ENCODE measurements around the gene ADARB2. TPM values are rescaled to one million over a fixed set of nuclear protein-coding genes. Genes with fewer than 3 reads are reported as not detected.
"Not testable (repeated sequence)": the region's sequence is repeated elsewhere in the genome, so short reads cannot be mapped to it uniquely, and the experiment has no call there.

The ADARB2 gene
- total RNA-seq, 2 experiments from 2014 or later = 1.3 to 1.4 TPM

- intact Hi-C loops (cut with micrococcal nuclease) = no loop called here
- H3K27me3 Mint-ChIP-seq (ENCODE audit: low read depth) = no peaks in the 10 kb centered on the region
- H3K27ac Mint-ChIP-seq = no peak overlapping the region
- H3K4me1 Mint-ChIP-seq (ENCODE audit: low read depth) = no peaks in the 10 kb centered on the region
- DNase-seq = no peak
- CTCF ChIA-PET = no interaction called here
- no peak overlapping the region for H3K4me3 Mint-ChIP-seq
- no peaks in the 10 kb centered on the region for H3K9me3 Mint-ChIP-seq
- no peaks in the 10 kb centered on the region for H3K36me3 Mint-ChIP-seq (ENCODE audit: low read depth)
Observed at GRCh38 chr10:1159131-1160061, 577.9 kb downstream of the ADARB2 start.

- H3K4me1 Mint-ChIP-seq (ENCODE audit: low read depth); H3K9me3 Mint-ChIP-seq; H3K27me3 Mint-ChIP-seq (ENCODE audit: low read depth); H3K27ac Mint-ChIP-seq; CTCF ChIA-PET; DNase-seq; intact Hi-C loops (cut with micrococcal nuclease); H3K4me3 Mint-ChIP-seq; H3K36me3 Mint-ChIP-seq (ENCODE audit: low read depth): not testable (repeated sequence)
Observed at GRCh38 chr10:1158536-1158935, 578.8 kb downstream of the ADARB2 start.

- CTCF ChIA-PET = interaction anchor here (0.7 kb wide), 1 partner anchor 48 kb away, joined by 3 read pairs; no protein-coding TSS in a partner anchor
- Mint-ChIP-seq H3K4me3 (no peak overlapping the region), H3K36me3 (ENCODE audit: low read depth) (no peaks in the 10 kb centered on the region), H3K27ac (no peak overlapping the region), H3K4me1 (ENCODE audit: low read depth) (no peaks in the 10 kb centered on the region), H3K27me3 (ENCODE audit: low read depth) (no peaks in the 10 kb centered on the region), H3K9me3 (no peaks in the 10 kb centered on the region)
- intact Hi-C loops (cut with micrococcal nuclease) = no loop called here
- DNase-seq = no peak
Observed at GRCh38 chr10:1158066-1158465, 579.3 kb downstream of the ADARB2 start.

- H3K36me3 Mint-ChIP-seq (ENCODE audit: low read depth) = no peaks in the 10 kb centered on the region
- DNase-seq = no peak
- H3K27ac Mint-ChIP-seq = no peak overlapping the region
- intact Hi-C loops (cut with micrococcal nuclease) = no loop called here
- no peak overlapping the region for H3K4me3 Mint-ChIP-seq
- no peaks in the 10 kb centered on the region for H3K9me3 Mint-ChIP-seq
- CTCF ChIA-PET = interaction anchor here (0.7 kb wide), 1 partner anchor 48 kb away, joined by 3 read pairs; no protein-coding TSS in a partner anchor
- no peaks in the 10 kb centered on the region for H3K4me1 Mint-ChIP-seq (ENCODE audit: low read depth)
- H3K27me3 Mint-ChIP-seq (ENCODE audit: low read depth) = no peaks in the 10 kb centered on the region
Observed at GRCh38 chr10:1157615-1157933, 579.8 kb downstream of the ADARB2 start.

GRCh38 chr10:1156921-1157614, 580.3 kb downstream of the ADARB2 start:
- no peak overlapping the region for H3K27ac Mint-ChIP-seq
- H3K4me3 Mint-ChIP-seq = no peak overlapping the region
- intact Hi-C loops (cut with micrococcal nuclease) = no loop called here
- no peaks in the 10 kb centered on the region for H3K9me3 Mint-ChIP-seq
- no peaks in the 10 kb centered on the region for H3K4me1 Mint-ChIP-seq (ENCODE audit: low read depth)
- CTCF ChIA-PET = no interaction called here
- no peaks in the 10 kb centered on the region for H3K27me3 Mint-ChIP-seq (ENCODE audit: low read depth)
- DNase-seq = no peak
- no peaks in the 10 kb centered on the region for H3K36me3 Mint-ChIP-seq (ENCODE audit: low read depth)

GRCh38 chr10:1156616-1156886, 580.8 kb downstream of the ADARB2 start:
- Mint-ChIP-seq H3K27me3 (ENCODE audit: low read depth) (no peaks in the 10 kb centered on the region), H3K36me3 (ENCODE audit: low read depth) (no peaks in the 10 kb centered on the region), H3K4me1 (ENCODE audit: low read depth) (no peaks in the 10 kb centered on the region), H3K27ac (no peak overlapping the region), H3K4me3 (no peak overlapping the region), H3K9me3 (no peaks in the 10 kb centered on the region)
- CTCF ChIA-PET = no interaction called here
- DNase-seq = no peak
- intact Hi-C loops (cut with micrococcal nuclease) = no loop called here

GRCh38 chr10:1155791-1156615, 581.3 kb downstream of the ADARB2 start:
- Mint-ChIP-seq H3K36me3 (ENCODE audit: low read depth) (no peaks in the 10 kb centered on the region), H3K4me1 (ENCODE audit: low read depth) (no peaks in the 10 kb centered on the region), H3K27me3 (ENCODE audit: low read depth) (no peaks in the 10 kb centered on the region), H3K4me3 (no peak overlapping the region), H3K27ac (no peak overlapping the region), H3K9me3 (no peaks in the 10 kb centered on the region)
- intact Hi-C loops (cut with micrococcal nuclease) = no loop called here
- CTCF ChIA-PET = no interaction called here
- no peak for DNase-seq

GRCh38 chr10:1154531-1155295, 582.6 kb downstream of the ADARB2 start:
- H3K4me1 Mint-ChIP-seq (ENCODE audit: low read depth) = peaks cover 2% of the 10 kb centered on the region
- H3K27ac Mint-ChIP-seq = no peak overlapping the region
- no peaks in the 10 kb centered on the region for H3K9me3 Mint-ChIP-seq
- no peaks in the 10 kb centered on the region for H3K36me3 Mint-ChIP-seq (ENCODE audit: low read depth)
- no peak for DNase-seq
- no peak overlapping the region for H3K4me3 Mint-ChIP-seq
- no peaks in the 10 kb centered on the region for H3K27me3 Mint-ChIP-seq (ENCODE audit: low read depth)
- intact Hi-C loops (cut with micrococcal nuclease) = no loop called here
- CTCF ChIA-PET = interaction anchor here (0.7 kb wide), 1 partner anchor 286 kb away, joined by 3 read pairs; no protein-coding TSS in a partner anchor

GRCh38 chr10:1153805-1154351, 583.4 kb downstream of the ADARB2 start:
- no peaks in the 10 kb centered on the region for H3K36me3 Mint-ChIP-seq (ENCODE audit: low read depth)
- no peaks in the 10 kb centered on the region for H3K9me3 Mint-ChIP-seq
- CTCF ChIA-PET = no interaction called here
- H3K4me3 Mint-ChIP-seq = no peak overlapping the region
- no peak for DNase-seq
- no peak overlapping the region for H3K27ac Mint-ChIP-seq
- peaks cover 3% of the 10 kb centered on the region for H3K27me3 Mint-ChIP-seq (ENCODE audit: low read depth)
- intact Hi-C loops (cut with micrococcal nuclease) = no loop called here
- peaks cover 4% of the 10 kb centered on the region for H3K4me1 Mint-ChIP-seq (ENCODE audit: low read depth)

- Mint-ChIP-seq H3K27me3 (ENCODE audit: low read depth) (peaks cover 3% of the 10 kb centered on the region), H3K9me3 (no peaks in the 10 kb centered on the region), H3K4me3 (no peak overlapping the region), H3K4me1 (ENCODE audit: low read depth) (peaks cover 4% of the 10 kb centered on the region), H3K27ac (no peak overlapping the region), H3K36me3 (ENCODE audit: low read depth) (no peaks in the 10 kb centered on the region)
- no peak for DNase-seq
- intact Hi-C loops (cut with micrococcal nuclease) = no loop called here
- CTCF ChIA-PET = no interaction called here
Observed at GRCh38 chr10:1153251-1153763, 584.0 kb downstream of the ADARB2 start.

GRCh38 chr10:1152386-1153250, 584.7 kb downstream of the ADARB2 start:
- Mint-ChIP-seq H3K36me3 (ENCODE audit: low read depth) (no peaks in the 10 kb centered on the region), H3K9me3 (no peaks in the 10 kb centered on the region), H3K4me3 (no peak overlapping the region), H3K4me1 (ENCODE audit: low read depth) (peaks cover 4% of the 10 kb centered on the region), H3K27ac (no peak overlapping the region), H3K27me3 (ENCODE audit: low read depth) (peaks cover 3% of the 10 kb centered on the region)
- CTCF ChIA-PET = no interaction called here
- intact Hi-C loops (cut with micrococcal nuclease) = no loop called here
- DNase-seq = no peak

Data from activated naive CD4-positive, alpha-beta T cell treated with anti-CD3 and anti-CD28 coated beads for 36 hours (primary cell).